Colonic mucosa (tissue), 4 donors: ENCODE measurements around the gene CRTC3. TPM values are rescaled to one million over a fixed set of nuclear protein-coding genes. Genes with fewer than 3 reads are reported as not detected.

Experiments used
- DNase-seq: peaks from one replicate; pipeline ENCODE4 v3.0.0-alpha.2; 2020
- H3K27ac ChIP-seq: fragments of 200-600 bp; one replicate; pipeline ENCODE4 v1.8.0; 2021
- H3K27me3 ChIP-seq: fragments of 200-600 bp; one replicate; pipeline ENCODE4 v1.8.0; 2021
- H3K36me3 ChIP-seq: fragments of 200-600 bp; one replicate; pipeline ENCODE4 v1.8.0; 2021
- H3K4me1 ChIP-seq: fragments of 200-600 bp; one replicate; pipeline ENCODE4 v1.8.0; 2021; ENCODE audit warnings: mild to moderate bottlenecking
- H3K4me3 ChIP-seq: fragments of 200-600 bp; one replicate; pipeline ENCODE4 v1.8.0; 2021
- H3K9ac ChIP-seq, 2 donors: one replicate each; pipeline ENCODE4 v1.7.0; 2013; ENCODE audit warnings: control low read depth in 2 of 2, low read depth in 2 of 2, low read length in 2 of 2
- H3K9me3 ChIP-seq: fragments of 200-600 bp; one replicate; pipeline ENCODE4 v1.8.0; 2021
- intact Hi-C: fragments of 100-400 bp; cut with DNase I; formaldehyde crosslinking; loops from one replicate; pipeline ENCODE4 v1.14.1; 2022
- total RNA-seq, 2 donors: library from RNA; stranded (reverse); fragmentation: NEBNext Ultra II Directional in 1 of 2; extraction: Animal tissue kit (Norgen Biotek cat#: 25700) in 1 of 2; gene quantifications; one replicate each; pipeline ENCODE4 v1.2.1, GENCODE V29; 2021
- TF ChIP-seq, protein P1 (sequence below): fragments of 200-600 bp; IDR thresholded peaks from one replicate; pipeline ENCODE4 v1.8.0; 2022; ENCODE audit warnings: antibody characterized with exemption, mild to moderate bottlenecking
- donor health status: healthy.
- donor health status: DM: no; HTN: no; CAD: no.
- donor health status: DM: no; HTN: no; CAD: no.

Gene CRTC3
- total RNA-seq, 2 donors from 2014 or later: 16.1 to 24.2 TPM

DNA sequence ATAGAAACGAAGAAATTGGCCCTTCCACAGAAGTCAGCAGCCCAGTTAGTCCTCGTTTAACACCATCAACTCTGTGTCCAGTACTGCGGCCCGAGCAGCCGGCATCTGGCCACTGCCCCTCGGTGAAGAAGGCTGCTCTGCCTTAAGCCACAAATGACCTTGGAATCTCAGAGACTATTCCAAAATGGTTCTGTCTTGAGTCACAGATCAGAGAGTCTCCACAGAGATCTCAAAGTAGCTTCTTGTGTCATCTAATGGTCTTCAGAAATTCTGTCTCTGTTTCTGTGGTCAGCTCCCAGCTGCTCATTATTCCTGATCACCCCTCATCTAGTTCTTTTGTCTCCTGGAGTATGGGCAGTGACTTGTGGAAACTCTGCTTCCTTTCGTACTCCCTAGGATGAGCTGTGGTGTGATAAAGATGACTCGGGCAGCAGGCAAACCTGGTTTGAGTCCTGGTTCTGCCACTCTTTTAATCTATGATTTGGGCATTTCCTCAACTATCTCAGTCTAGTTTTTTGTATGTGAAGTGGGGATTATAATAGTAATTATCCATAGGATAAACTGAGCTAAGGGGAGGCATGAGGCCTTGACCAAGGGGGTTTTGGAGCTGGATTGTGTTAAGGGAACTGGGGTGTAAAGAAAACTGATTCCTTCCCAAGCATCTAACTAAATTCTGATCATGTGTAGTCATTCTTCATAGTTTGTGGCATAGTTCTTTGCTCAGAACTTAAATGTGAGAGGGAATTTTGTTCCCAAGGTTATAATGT, 22.6 kb downstream of the CRTC3 start:
- Histone ChIP-seq H3K9me3 (no peaks in the 10 kb centered on the region), H3K27ac (peak overlapping the region; percentile 24), H3K4me1 (peaks cover 1% of the 10 kb centered on the region), H3K9ac (no peak overlapping the region), H3K4me3 (no peak overlapping the region), H3K27me3 (no peaks in the 10 kb centered on the region), H3K36me3 (no peaks in the 10 kb centered on the region)
- TF ChIP-seq, protein P1, sequence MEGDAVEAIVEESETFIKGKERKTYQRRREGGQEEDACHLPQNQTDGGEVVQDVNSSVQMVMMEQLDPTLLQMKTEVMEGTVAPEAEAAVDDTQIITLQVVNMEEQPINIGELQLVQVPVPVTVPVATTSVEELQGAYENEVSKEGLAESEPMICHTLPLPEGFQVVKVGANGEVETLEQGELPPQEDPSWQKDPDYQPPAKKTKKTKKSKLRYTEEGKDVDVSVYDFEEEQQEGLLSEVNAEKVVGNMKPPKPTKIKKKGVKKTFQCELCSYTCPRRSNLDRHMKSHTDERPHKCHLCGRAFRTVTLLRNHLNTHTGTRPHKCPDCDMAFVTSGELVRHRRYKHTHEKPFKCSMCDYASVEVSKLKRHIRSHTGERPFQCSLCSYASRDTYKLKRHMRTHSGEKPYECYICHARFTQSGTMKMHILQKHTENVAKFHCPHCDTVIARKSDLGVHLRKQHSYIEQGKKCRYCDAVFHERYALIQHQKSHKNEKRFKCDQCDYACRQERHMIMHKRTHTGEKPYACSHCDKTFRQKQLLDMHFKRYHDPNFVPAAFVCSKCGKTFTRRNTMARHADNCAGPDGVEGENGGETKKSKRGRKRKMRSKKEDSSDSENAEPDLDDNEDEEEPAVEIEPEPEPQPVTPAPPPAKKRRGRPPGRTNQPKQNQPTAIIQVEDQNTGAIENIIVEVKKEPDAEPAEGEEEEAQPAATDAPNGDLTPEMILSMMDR: no peak
- intact Hi-C loops: no loop called here
- no peak for DNase-seq

DNA sequence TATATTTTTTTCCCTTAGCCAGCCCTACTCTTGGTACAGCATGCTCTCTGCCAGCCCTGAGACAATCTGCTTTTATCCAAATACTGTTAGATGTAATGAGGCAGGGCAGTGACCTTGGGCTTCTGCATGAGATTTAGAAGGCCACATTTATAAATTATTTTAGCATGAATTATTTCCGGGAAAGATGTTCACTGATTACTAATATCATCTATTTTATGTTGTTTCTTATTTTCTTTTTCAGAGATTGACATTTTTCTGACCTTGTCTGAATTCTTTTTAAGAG, 23.1 kb downstream of the CRTC3 start:
- H3K9ac ChIP-seq: no peak overlapping the region
- H3K4me1 ChIP-seq: peaks cover 6% of the 10 kb centered on the region
- TF ChIP-seq, protein P1: no peak
- intact Hi-C loops: no loop called here
- no peak overlapping the region for H3K4me3 ChIP-seq
- no peaks in the 10 kb centered on the region for H3K9me3 ChIP-seq
- H3K36me3 ChIP-seq: no peaks in the 10 kb centered on the region
- no peak for DNase-seq
- H3K27me3 ChIP-seq: no peaks in the 10 kb centered on the region
- peak overlapping the region; percentile 24 for H3K27ac ChIP-seq

DNA sequence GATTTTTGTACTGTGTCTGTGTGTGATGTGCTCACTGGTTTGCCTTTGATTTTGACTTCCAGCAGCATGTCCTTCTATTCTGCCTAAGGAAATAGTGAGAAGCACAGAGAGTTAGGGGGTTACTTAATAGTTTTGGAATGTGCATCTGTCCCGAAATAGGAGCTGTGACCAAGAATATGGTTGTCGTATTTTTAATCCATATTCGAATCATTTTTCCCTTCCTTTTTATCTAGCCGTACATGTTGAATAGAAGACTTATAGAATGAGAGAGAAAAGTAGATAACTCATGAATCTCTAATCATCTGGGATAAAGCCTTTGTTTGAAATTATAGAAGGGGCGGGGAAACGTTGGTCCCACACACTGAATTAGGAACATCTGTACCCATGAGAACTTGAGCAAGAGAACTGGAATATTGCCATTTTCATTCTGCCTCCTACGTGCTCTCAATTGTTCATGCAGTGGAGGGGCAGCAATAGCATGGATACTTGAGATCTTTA, 23.6 kb downstream of the CRTC3 start:
- Histone ChIP-seq H3K9me3 (no peaks in the 10 kb centered on the region), H3K36me3 (no peaks in the 10 kb centered on the region), H3K4me1 (peaks cover 7% of the 10 kb centered on the region), H3K27ac (no peak overlapping the region), H3K4me3 (no peak overlapping the region), H3K27me3 (no peaks in the 10 kb centered on the region), H3K9ac (no peak overlapping the region)
- intact Hi-C loops: no loop called here
- TF ChIP-seq, protein P1: no peak
- DNase-seq: no peak

DNA sequence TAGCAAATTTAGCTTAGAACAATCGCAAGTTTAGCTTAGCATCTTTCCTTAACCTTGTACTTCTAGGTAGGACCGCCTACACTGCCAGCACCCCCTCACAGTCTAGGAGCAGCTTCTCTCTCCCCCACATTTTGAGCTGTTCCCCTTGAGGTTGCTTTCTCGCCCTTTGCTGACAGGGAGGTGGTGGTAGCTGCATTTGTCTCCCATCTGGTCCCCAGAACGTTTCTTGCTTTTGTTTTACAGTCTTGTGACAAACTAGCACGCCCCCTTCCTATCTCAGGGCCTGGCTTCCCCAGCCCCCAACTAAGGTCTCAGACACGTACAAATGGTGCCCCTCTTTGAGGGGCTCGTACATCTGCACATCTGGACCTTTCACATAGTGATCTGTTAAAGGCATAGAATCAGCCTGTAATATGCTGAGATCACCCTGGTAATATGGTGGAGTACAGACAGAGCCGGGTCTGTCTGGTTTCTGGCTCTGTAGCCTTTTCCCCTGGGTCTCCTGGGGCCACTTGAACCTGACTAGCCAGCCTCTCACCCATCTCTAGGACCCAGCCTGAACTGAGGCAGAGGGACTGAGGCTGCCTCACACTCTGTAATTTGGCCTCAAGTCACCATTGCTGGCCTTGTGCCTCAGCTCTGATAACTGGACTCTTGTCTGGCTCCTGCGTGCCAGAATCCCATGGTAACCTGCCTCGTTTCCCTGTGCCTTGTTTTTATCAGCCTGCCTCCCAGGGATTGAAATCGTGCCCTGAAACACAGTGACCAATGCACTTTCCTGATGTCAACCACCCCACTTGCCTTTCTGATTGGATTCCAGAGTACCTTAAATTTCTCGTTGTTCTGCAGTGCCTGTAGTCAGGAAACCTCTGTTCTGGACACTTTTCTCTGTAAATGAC, 27.7 kb downstream of the CRTC3 start:
- intact Hi-C loops: no loop called here
- Histone ChIP-seq H3K9me3 (no peaks in the 10 kb centered on the region), H3K4me3 (no peak overlapping the region), H3K27me3 (no peaks in the 10 kb centered on the region), H3K27ac (peak overlapping the region; percentile 55), H3K36me3 (no peaks in the 10 kb centered on the region), H3K4me1 (peaks cover 11% of the 10 kb centered on the region), H3K9ac (peak overlapping the region; percentile 16 to 38)
- TF ChIP-seq, protein P1: no peak
- DNase-seq: peak; percentile 46

DNA sequence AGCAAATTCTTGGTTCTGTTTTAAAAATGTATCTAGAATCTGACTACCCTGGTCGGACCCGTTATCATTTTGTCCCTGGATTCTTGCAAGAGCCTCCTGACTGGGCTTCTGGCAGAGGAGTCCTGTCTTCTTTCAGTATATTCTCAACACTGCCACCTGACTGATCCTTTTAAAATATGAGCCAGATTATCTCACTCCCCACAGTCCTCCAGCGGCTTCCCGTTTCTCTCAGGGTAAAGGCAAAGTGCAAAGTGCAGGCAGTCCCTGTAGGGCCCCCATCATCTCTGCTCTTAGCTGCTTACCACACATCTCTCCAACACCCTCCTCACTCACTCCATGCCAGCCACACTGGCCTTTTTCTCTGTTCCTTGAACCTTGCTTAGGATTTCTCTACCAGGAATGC, 28.4 kb downstream of the CRTC3 start:
- DNase-seq: peak; percentile 72
- Histone ChIP-seq H3K36me3 (no peaks in the 10 kb centered on the region), H3K27ac (peak overlapping the region; percentile 55), H3K4me3 (no peak overlapping the region), H3K4me1 (peaks cover 17% of the 10 kb centered on the region), H3K9me3 (no peaks in the 10 kb centered on the region), H3K27me3 (no peaks in the 10 kb centered on the region), H3K9ac (peak overlapping the region in 1 of 2 donors; percentile 38)
- TF ChIP-seq, protein P1: no peak
- intact Hi-C loops: no loop called here
